SK-N-SH (cell line): Measurements from ENCODE around the gene DLG2. TPM values are rescaled to one million over a fixed set of nuclear protein-coding genes. Genes with fewer than 3 reads are reported as not detected.

Source experiments
- CTCF ChIA-PET: fragments of 300-600, 350-600 bp; formaldehyde crosslinking; extraction: SDS; loops from one replicate; lab custom pipeline; 2021; lab: Yijun Ruan, JAX
- POLR2A ChIA-PET: fragments of 350-600 bp; sonication (Branson Sonifier 250); formaldehyde crosslinking; extraction: SDS; loops from one replicate; lab custom pipeline; 2020; ENCODE audit warnings: antibody characterized with exemption, inconsistent platforms; lab: Yijun Ruan, JAX
- DNase-seq: peaks from one replicate; pipeline ENCODE4 v3.0.0; 2012
- H2AFZ ChIP-seq: fragments of 200-600 bp; sonication (generic); 2 replicates; pipeline ENCODE4 v1.8.1; 2016; ENCODE audit warnings: antibody characterized with exemption, mild to moderate bottlenecking, low read depth
- H3F3A ChIP-seq: fragments of 200-600 bp; sonication (generic); replicated peaks from 2 replicates; pipeline ENCODE3; 2016; ENCODE audit warnings: antibody characterized with exemption, mild to moderate bottlenecking; ENCODE audit not compliant: insufficient read depth
- H3K27ac ChIP-seq, 2 experiments: fragments of 200-500 bp in 1 of 2; fragments of 200-600 bp in 1 of 2; sonication (Bioruptor generic) in 1 of 2; sonication (generic), shearing (Covaris generic) in 1 of 2; 2 replicates each; pipeline versions ENCODE4 v1.5.1 to v1.6.1; 2014 to 2016; ENCODE audit warnings: low read depth in 2 of 2, inconsistent platforms in 1 of 2, low read length in 1 of 2, mild to moderate bottlenecking in 1 of 2, mixed read lengths in 1 of 2
- H3K27me3 ChIP-seq: fragments of 200-600 bp; sonication (generic), shearing (Covaris generic); 2 replicates; pipeline ENCODE4 v1.6.1; 2016; ENCODE audit warnings: mixed run types; ENCODE audit not compliant: insufficient read depth
- H3K36me3 ChIP-seq, 2 experiments: fragments of 200-500 bp in 1 of 2; fragments of 200-600 bp in 1 of 2; sonication (Bioruptor generic) in 1 of 2; sonication (generic) in 1 of 2; replicated peaks in 1 of 2; 2 replicates each; pipeline versions ENCODE3 to v1.5.1; 2014 to 2016; ENCODE audit warnings: low read length in 1 of 2, mild to moderate bottlenecking in 1 of 2; ENCODE audit not compliant: insufficient read depth in 2 of 2, control insufficient read depth in 1 of 2
- H3K4me1 ChIP-seq, 2 experiments: fragments of 200-500 bp in 1 of 2; fragments of 200-600 bp in 1 of 2; sonication (Bioruptor generic) in 1 of 2; sonication (generic), shearing (Covaris generic) in 1 of 2; 2 replicates each; pipeline versions ENCODE4 v1.5.1 to v1.6.1; 2014 to 2016; ENCODE audit warnings: low read depth in 1 of 2, low read length in 1 of 2, mixed run types in 1 of 2; ENCODE audit not compliant: insufficient read depth in 2 of 2, control insufficient read depth in 1 of 2
- H3K4me2 ChIP-seq: fragments of 200-600 bp; sonication (generic), shearing (Covaris generic); 2 replicates; pipeline ENCODE4 v1.6.1; 2017; ENCODE audit warnings: mixed run types
- H3K4me3 ChIP-seq, 2 experiments: fragments of 200-500 bp in 1 of 2; fragments of 200-600 bp in 1 of 2; sonication (Bioruptor generic) in 1 of 2; sonication (generic), shearing (Covaris generic) in 1 of 2; 2 replicates each; pipeline versions ENCODE4 v1.5.1 to v1.8.1; 2014 to 2016; ENCODE audit warnings: low read depth in 2 of 2, inconsistent platforms in 1 of 2, low read length in 1 of 2, mild to moderate bottlenecking in 1 of 2, mixed read lengths in 1 of 2, moderate library complexity in 1 of 2
- H3K79me2 ChIP-seq: fragments of 200-600 bp; sonication (generic); 2 replicates; pipeline ENCODE4 v1.8.1; 2017; ENCODE audit warnings: mild to moderate bottlenecking; ENCODE audit not compliant: insufficient read depth
- H3K9ac ChIP-seq: fragments of 200-600 bp; sonication (generic); 2 replicates; pipeline ENCODE4 v1.6.1; 2017; ENCODE audit warnings: mixed run types
- H3K9me2 ChIP-seq: fragments of 200-600 bp; sonication (generic); 2 replicates; pipeline ENCODE4 v1.6.1; 2017; ENCODE audit warnings: mixed run types
- H3K9me3 ChIP-seq: fragments of 200-600 bp; sonication (generic); 2 replicates; pipeline ENCODE4 v1.6.1; 2017; ENCODE audit warnings: mixed run types, mild to moderate bottlenecking, moderate library complexity
- H4K20me1 ChIP-seq: fragments of 200-600 bp; sonication (generic); 2 replicates; pipeline ENCODE4 v1.6.1; 2017; ENCODE audit warnings: mild to moderate bottlenecking, mixed run types; ENCODE audit not compliant: insufficient read depth
- CHD2 ChIP-seq: fragments of 150-350 bp; IDR thresholded peaks from 2 replicates; pipeline ENCODE4 v1.6.1; 2018; ENCODE audit warnings: low read length; ENCODE audit not compliant: partially characterized antibody
- EP300 ChIP-seq, 2 experiments: IDR thresholded peaks; 2 replicates each; pipeline versions ENCODE4 v1.4.0 to v1.6.1; 2012; ENCODE audit warnings: borderline replicate concordance in 1 of 2, low read depth in 1 of 2, low read length in 1 of 2
- FOSL2 ChIP-seq: IDR thresholded peaks from 2 replicates; pipeline ENCODE4 v1.4.0; 2012; ENCODE audit warnings: low read depth, mild to moderate bottlenecking, moderate library complexity, borderline replicate concordance
- FOXJ3 ChIP-seq: sonication (generic); formaldehyde crosslinking; IDR thresholded peaks from 2 replicates; pipeline ENCODE4 v1.5.1; 2020; ENCODE audit warnings: mild to moderate bottlenecking, missing genetic modification reagents
- JUND ChIP-seq: IDR thresholded peaks from 2 replicates; pipeline ENCODE4 v1.4.0; 2012
- MXI1 ChIP-seq: IDR thresholded peaks from 2 replicates; pipeline ENCODE4 v1.6.1; 2012; ENCODE audit warnings: mild to moderate bottlenecking, low read depth, low read length, improper control_type of control experiment
- NFIC ChIP-seq: IDR thresholded peaks from 2 replicates; pipeline ENCODE4 v1.4.0; 2012; ENCODE audit warnings: borderline replicate concordance
- RAD21 ChIP-seq: IDR thresholded peaks from 2 replicates; pipeline ENCODE4 v1.6.1; 2012; ENCODE audit warnings: mild to moderate bottlenecking, low read length
- RFX5 ChIP-seq: IDR thresholded peaks from 2 replicates; pipeline ENCODE4 v1.6.1; 2012; ENCODE audit warnings: mild to moderate bottlenecking, improper control_type of control experiment, low read length
- RXRA ChIP-seq: IDR thresholded peaks from 2 replicates; pipeline ENCODE4 v1.4.0; 2012; ENCODE audit warnings: low read depth, mild to moderate bottlenecking, borderline replicate concordance
- SIN3A ChIP-seq: IDR thresholded peaks from 2 replicates; pipeline ENCODE4 v1.6.1; 2012; ENCODE audit warnings: low read depth, mild to moderate bottlenecking, low read length, moderate library complexity, borderline replicate concordance
- SMC3 ChIP-seq: IDR thresholded peaks from 2 replicates; pipeline ENCODE4 v1.6.1; 2012; ENCODE audit warnings: low read depth, low read length, improper control_type of control experiment
- TCF12 ChIP-seq: IDR thresholded peaks from 2 replicates; pipeline ENCODE4 v1.4.0; 2012
- TEAD4 ChIP-seq: IDR thresholded peaks from 2 replicates; pipeline ENCODE4 v1.4.0; 2012; ENCODE audit warnings: mild to moderate bottlenecking, borderline replicate concordance; ENCODE audit not compliant: insufficient read depth
- YY1 ChIP-seq: IDR thresholded peaks from 2 replicates; pipeline ENCODE4 v1.4.0; 2012; ENCODE audit warnings: low read depth, mild to moderate bottlenecking
- WGBS: methylation state at CpG from one replicate; pipeline ENCODE4 v1.1.6; 2017; ENCODE audit warnings: low lambda C conversion rate; 5-methylcytosine and 5-hydroxymethylcytosine counted together
- polyA plus RNA-seq, 3 experiments: library from polyadenylated mRNA; depleted of rRNA; stranded (reverse); fragments of >200 nt; gene quantifications; 2 replicates each; pipeline ENCODE4 v1.2.3, GENCODE V29; 2012
- TF ChIP-seq, protein P1 (sequence below): IDR thresholded peaks from 2 replicates; pipeline ENCODE4 v1.4.0; 2012; ENCODE audit warnings: low read depth
- TF ChIP-seq, protein P2 (sequence below): fragments of 200-600 bp; sonication (generic); IDR thresholded peaks from 2 replicates; pipeline ENCODE4 v1.6.1; 2017; ENCODE audit warnings: antibody characterized with exemption, mild to moderate bottlenecking, moderate library complexity
- TF ChIP-seq, protein P3 (sequence below): IDR thresholded peaks from 2 replicates; pipeline ENCODE4 v1.6.1; 2012; ENCODE audit warnings: mild to moderate bottlenecking, low read depth, low read length, moderate library complexity

The DLG2 gene
- polyA plus RNA-seq, 1 of the 3 experiments (the other 2 are of a cell fraction): 0.21 TPM

DNA sequence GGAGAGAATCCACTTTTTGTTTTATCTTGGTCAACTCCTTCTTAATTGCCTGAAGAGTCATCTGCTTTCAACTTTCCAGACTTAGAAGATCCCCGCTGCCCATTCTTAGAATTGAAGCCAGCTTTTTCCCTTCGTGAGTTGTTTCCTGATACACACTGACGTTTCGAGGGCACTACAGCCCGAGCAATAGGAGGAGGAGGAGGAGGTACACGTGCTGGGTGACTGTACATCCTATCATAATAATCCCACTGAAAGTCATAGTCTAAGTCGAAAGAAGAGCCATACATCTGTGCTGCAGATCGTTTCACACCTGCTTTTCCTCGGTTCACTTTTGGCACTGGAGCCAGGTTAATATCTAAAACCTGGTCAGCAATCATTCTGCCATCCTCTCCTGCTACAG lies 606.1 kb downstream of the DLG2 start:
- DNase-seq: no peak
- Histone ChIP-seq H2AFZ (no peak overlapping the region), H3K79me2 (no peaks in the 10 kb centered on the region)

More for the DNA sequence above, 606.1 kb downstream of the DLG2 start:
- Histone ChIP-seq H4K20me1 (no peaks in the 10 kb centered on the region), H3K36me3 (no peaks in the 10 kb centered on the region), H3K4me1 (no peaks in the 10 kb centered on the region), H3F3A (no peaks in the 10 kb centered on the region), H3K27ac (no peak overlapping the region), H3K9me2 (peaks cover 2% of the 10 kb centered on the region; the same call in 1 of the 2 replicates), H3K9ac (no peak overlapping the region)
- POLR2A ChIA-PET: no interaction called here
- CTCF ChIA-PET: no interaction called here
- TF ChIP-seq FOSL2: no peak
- TF ChIP-seq, protein P1, sequence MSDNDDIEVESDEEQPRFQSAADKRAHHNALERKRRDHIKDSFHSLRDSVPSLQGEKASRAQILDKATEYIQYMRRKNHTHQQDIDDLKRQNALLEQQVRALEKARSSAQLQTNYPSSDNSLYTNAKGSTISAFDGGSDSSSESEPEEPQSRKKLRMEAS: no peak
- no peak for TF ChIP-seq MXI1
- TF ChIP-seq, protein P2, sequence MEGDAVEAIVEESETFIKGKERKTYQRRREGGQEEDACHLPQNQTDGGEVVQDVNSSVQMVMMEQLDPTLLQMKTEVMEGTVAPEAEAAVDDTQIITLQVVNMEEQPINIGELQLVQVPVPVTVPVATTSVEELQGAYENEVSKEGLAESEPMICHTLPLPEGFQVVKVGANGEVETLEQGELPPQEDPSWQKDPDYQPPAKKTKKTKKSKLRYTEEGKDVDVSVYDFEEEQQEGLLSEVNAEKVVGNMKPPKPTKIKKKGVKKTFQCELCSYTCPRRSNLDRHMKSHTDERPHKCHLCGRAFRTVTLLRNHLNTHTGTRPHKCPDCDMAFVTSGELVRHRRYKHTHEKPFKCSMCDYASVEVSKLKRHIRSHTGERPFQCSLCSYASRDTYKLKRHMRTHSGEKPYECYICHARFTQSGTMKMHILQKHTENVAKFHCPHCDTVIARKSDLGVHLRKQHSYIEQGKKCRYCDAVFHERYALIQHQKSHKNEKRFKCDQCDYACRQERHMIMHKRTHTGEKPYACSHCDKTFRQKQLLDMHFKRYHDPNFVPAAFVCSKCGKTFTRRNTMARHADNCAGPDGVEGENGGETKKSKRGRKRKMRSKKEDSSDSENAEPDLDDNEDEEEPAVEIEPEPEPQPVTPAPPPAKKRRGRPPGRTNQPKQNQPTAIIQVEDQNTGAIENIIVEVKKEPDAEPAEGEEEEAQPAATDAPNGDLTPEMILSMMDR: no peak
- TF ChIP-seq JUND: no peak
- TF ChIP-seq RAD21: no peak
- no peak for TF ChIP-seq TCF12
- no peak for TF ChIP-seq TEAD4
- TF ChIP-seq YY1: no peak
- TF ChIP-seq CHD2: no peak
- no peak for TF ChIP-seq RXRA
- no peak for TF ChIP-seq RFX5
- TF ChIP-seq SMC3: no peak
- TF ChIP-seq SIN3A: no peak
- TF ChIP-seq NFIC: no peak
- TF ChIP-seq EP300 (IDR thresholded peaks at IDR 0.05; ENCODE audit: borderline replicate concordance in 1 of 2, low read depth in 1 of 2, low read length in 1 of 2): no peak
- TF ChIP-seq FOXJ3: no peak
- TF ChIP-seq, protein P3, sequence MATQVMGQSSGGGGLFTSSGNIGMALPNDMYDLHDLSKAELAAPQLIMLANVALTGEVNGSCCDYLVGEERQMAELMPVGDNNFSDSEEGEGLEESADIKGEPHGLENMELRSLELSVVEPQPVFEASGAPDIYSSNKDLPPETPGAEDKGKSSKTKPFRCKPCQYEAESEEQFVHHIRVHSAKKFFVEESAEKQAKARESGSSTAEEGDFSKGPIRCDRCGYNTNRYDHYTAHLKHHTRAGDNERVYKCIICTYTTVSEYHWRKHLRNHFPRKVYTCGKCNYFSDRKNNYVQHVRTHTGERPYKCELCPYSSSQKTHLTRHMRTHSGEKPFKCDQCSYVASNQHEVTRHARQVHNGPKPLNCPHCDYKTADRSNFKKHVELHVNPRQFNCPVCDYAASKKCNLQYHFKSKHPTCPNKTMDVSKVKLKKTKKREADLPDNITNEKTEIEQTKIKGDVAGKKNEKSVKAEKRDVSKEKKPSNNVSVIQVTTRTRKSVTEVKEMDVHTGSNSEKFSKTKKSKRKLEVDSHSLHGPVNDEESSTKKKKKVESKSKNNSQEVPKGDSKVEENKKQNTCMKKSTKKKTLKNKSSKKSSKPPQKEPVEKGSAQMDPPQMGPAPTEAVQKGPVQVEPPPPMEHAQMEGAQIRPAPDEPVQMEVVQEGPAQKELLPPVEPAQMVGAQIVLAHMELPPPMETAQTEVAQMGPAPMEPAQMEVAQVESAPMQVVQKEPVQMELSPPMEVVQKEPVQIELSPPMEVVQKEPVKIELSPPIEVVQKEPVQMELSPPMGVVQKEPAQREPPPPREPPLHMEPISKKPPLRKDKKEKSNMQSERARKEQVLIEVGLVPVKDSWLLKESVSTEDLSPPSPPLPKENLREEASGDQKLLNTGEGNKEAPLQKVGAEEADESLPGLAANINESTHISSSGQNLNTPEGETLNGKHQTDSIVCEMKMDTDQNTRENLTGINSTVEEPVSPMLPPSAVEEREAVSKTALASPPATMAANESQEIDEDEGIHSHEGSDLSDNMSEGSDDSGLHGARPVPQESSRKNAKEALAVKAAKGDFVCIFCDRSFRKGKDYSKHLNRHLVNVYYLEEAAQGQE: no peak
- TF ChIP-seq, all 33 proteins: peak for 0
- H3K27me3 ChIP-seq: peaks cover 13% of the 10 kb centered on the region; the same call in 1 of the 2 replicates
- no peaks in the 10 kb centered on the region for H3K9me3 ChIP-seq
- peak overlapping the region in 1 of 2 experiments; percentile 33; a peak in 1 of 4 replicates for H3K4me3 ChIP-seq
- H3K4me2 ChIP-seq: no peak overlapping the region; the same call in 1 of the 2 replicates
- 4% methylated on average over 9 of the region's 9 CpGs for WGBS
